Nephron (organoid): ENCODE results near the gene CST5.
"Not testable (repeated sequence)": the region's sequence is repeated elsewhere in the genome, so short reads cannot be mapped to it uniquely, and the experiment has no call there.

Experiments
- H3K27ac Mint-ChIP-seq, 3 experiments: 2 replicates each; pipeline ENCODE4 v1.8.0; 2020; ENCODE audit warnings: mixed read lengths in 3 of 3, mild to moderate bottlenecking in 2 of 3, moderate library complexity in 1 of 3
- H3K27me3 Mint-ChIP-seq: 2 replicates; pipeline ENCODE4 v1.8.0; 2021; ENCODE audit warnings: low read depth, mild to moderate bottlenecking, moderate library complexity, mixed read lengths
- H3K36me3 Mint-ChIP-seq: 2 replicates; pipeline ENCODE4 v1.8.0; 2020; ENCODE audit warnings: low read depth, mixed read lengths
- H3K4me1 Mint-ChIP-seq: 2 replicates; pipeline ENCODE4 v1.8.0; 2020; ENCODE audit warnings: mixed read lengths
- H3K4me3 Mint-ChIP-seq, 3 experiments: 2 replicates each; pipeline ENCODE4 v1.8.0; 2020; ENCODE audit warnings: mild to moderate bottlenecking in 3 of 3, mixed read lengths in 3 of 3, moderate library complexity in 2 of 3
- H3K9me3 Mint-ChIP-seq: 2 replicates; pipeline ENCODE4 v1.8.0; 2020; ENCODE audit warnings: mixed read lengths
- CTCF ChIP-seq, 3 experiments: fragments of 200-600 bp; sonication (generic); IDR thresholded peaks; one replicate each; pipeline ENCODE4 v1.5.0; 2021; ENCODE audit warnings: antibody characterized with exemption in 3 of 3; ENCODE audit not compliant: unreplicated experiment in 3 of 3

CST5 gene

GRCh38 chr20:23909390-23909789 lies 29.8 kb upstream of the CST5 start:
- peaks cover 39% of the 10 kb centered on the region for H3K9me3 Mint-ChIP-seq
- peaks cover 6% of the 10 kb centered on the region for H3K27me3 Mint-ChIP-seq
- no peaks in the 10 kb centered on the region for H3K4me1 Mint-ChIP-seq
- H3K4me3 Mint-ChIP-seq: no peak overlapping the region
- TF ChIP-seq CTCF (IDR thresholded peaks at IDR 0.05; ENCODE audit: unreplicated experiment in 3 of 3): no peak
- no peaks in the 10 kb centered on the region for H3K36me3 Mint-ChIP-seq
- H3K27ac Mint-ChIP-seq: no peak overlapping the region

- H3K36me3 Mint-ChIP-seq: no peaks in the 10 kb centered on the region
- peaks cover 49% of the 10 kb centered on the region for H3K9me3 Mint-ChIP-seq
- H3K4me3 Mint-ChIP-seq: no peak overlapping the region
- no peaks in the 10 kb centered on the region for H3K4me1 Mint-ChIP-seq
- TF ChIP-seq CTCF (IDR thresholded peaks at IDR 0.05; ENCODE audit: unreplicated experiment in 3 of 3): no peak
- no peak overlapping the region for H3K27ac Mint-ChIP-seq
- peaks cover 6% of the 10 kb centered on the region for H3K27me3 Mint-ChIP-seq
Observed at GRCh38 chr20:23907579-23907978, 28.0 kb upstream of the CST5 start.

GRCh38 chr20:23902396-23902795 lies 22.8 kb upstream of the CST5 start:
- H3K9me3 Mint-ChIP-seq: peaks cover 39% of the 10 kb centered on the region
- not testable (repeated sequence) for H3K36me3 Mint-ChIP-seq, H3K27ac Mint-ChIP-seq, H3K4me3 Mint-ChIP-seq, H3K4me1 Mint-ChIP-seq, H3K27me3 Mint-ChIP-seq

GRCh38 chr20:23890867-23891266 lies 11.3 kb upstream of the CST5 start:
- peaks cover 15% of the 10 kb centered on the region for H3K9me3 Mint-ChIP-seq
- not testable (repeated sequence) for H3K27me3 Mint-ChIP-seq, H3K4me1 Mint-ChIP-seq, H3K27ac Mint-ChIP-seq, H3K36me3 Mint-ChIP-seq, H3K4me3 Mint-ChIP-seq

- peaks cover 7% of the 10 kb centered on the region for H3K9me3 Mint-ChIP-seq
- no peaks in the 10 kb centered on the region for H3K27me3 Mint-ChIP-seq
- peak; percentile 71 to 82 (median 71) for TF ChIP-seq CTCF (IDR thresholded peaks at IDR 0.05; ENCODE audit: unreplicated experiment in 3 of 3)
- no peak overlapping the region for H3K4me3 Mint-ChIP-seq
- H3K36me3 Mint-ChIP-seq: no peaks in the 10 kb centered on the region
- H3K27ac Mint-ChIP-seq: no peak overlapping the region
- no peaks in the 10 kb centered on the region for H3K4me1 Mint-ChIP-seq
Observed at GRCh38 chr20:23889775-23890187, 10.2 kb upstream of the CST5 start.

- Mint-ChIP-seq H3K36me3 (no peaks in the 10 kb centered on the region), H3K27ac (no peak overlapping the region), H3K4me1 (no peaks in the 10 kb centered on the region), H3K9me3 (peaks cover 4% of the 10 kb centered on the region), H3K27me3 (no peaks in the 10 kb centered on the region), H3K4me3 (no peak overlapping the region)
- no peak for TF ChIP-seq CTCF (IDR thresholded peaks at IDR 0.05; ENCODE audit: unreplicated experiment in 3 of 3)
Observed at GRCh38 chr20:23887856-23888255, 8.3 kb upstream of the CST5 start.

GRCh38 chr20:23884771-23885162 lies 5.2 kb upstream of the CST5 start:
- Mint-ChIP-seq H3K4me3 (no peak overlapping the region), H3K9me3 (no peaks in the 10 kb centered on the region), H3K27me3 (no peaks in the 10 kb centered on the region), H3K36me3 (no peaks in the 10 kb centered on the region), H3K4me1 (peaks cover 5% of the 10 kb centered on the region), H3K27ac (no peak overlapping the region)
- TF ChIP-seq CTCF (IDR thresholded peaks at IDR 0.05; ENCODE audit: unreplicated experiment in 3 of 3): no peak
